HUES64 (cell line): ENCODE measurements around the gene ARL5C.
"Not testable (repeated sequence)": the region's sequence is repeated elsewhere in the genome, so short reads cannot be mapped to it uniquely, and the experiment has no call there.

Source experiments
- H3K27ac ChIP-seq: 2 replicates; pipeline ENCODE4 v1.7.0; 2013; ENCODE audit warnings: low read depth, low read length, inconsistent platforms
- H3K27me3 ChIP-seq: 2 replicates; pipeline ENCODE4 v1.6.1; 2013; ENCODE audit warnings: mild to moderate bottlenecking, low read length; ENCODE audit not compliant: insufficient read depth
- H3K36me3 ChIP-seq: 2 replicates; pipeline ENCODE4 v1.6.1; 2013; ENCODE audit warnings: mild to moderate bottlenecking, low read length; ENCODE audit not compliant: insufficient read depth
- H3K4me1 ChIP-seq: 2 replicates; pipeline ENCODE4 v1.6.1; 2013; ENCODE audit warnings: mild to moderate bottlenecking, low read length, moderate library complexity; ENCODE audit not compliant: insufficient read depth
- H3K4me3 ChIP-seq: 2 replicates; pipeline ENCODE4 v1.5.1; 2013; ENCODE audit warnings: mild to moderate bottlenecking, low read length, moderate library complexity
- H3K9ac ChIP-seq: 2 replicates; pipeline ENCODE4 v1.6.1; 2013; ENCODE audit warnings: mild to moderate bottlenecking, low read depth, low read length
- H3K9me3 ChIP-seq: 2 replicates; pipeline ENCODE4 v1.6.1; 2013; ENCODE audit warnings: low read depth, low read length; ENCODE audit not compliant: insufficient read depth
- WGBS: fragments of 150-250, 120-280 bp; methylation state at CpG from one replicate; pipeline ENCODE4 v1.1.7; 2013; ENCODE audit warnings: missing lambda C conversion rate; 5-methylcytosine and 5-hydroxymethylcytosine counted together

The ARL5C gene

GRCh38 chr17:39121919-39122318 lies 44.0 kb downstream of the ARL5C start:
- not testable (repeated sequence) for H3K9ac ChIP-seq, H3K9me3 ChIP-seq, H3K4me3 ChIP-seq, H3K27me3 ChIP-seq, H3K4me1 ChIP-seq, H3K27ac ChIP-seq, H3K36me3 ChIP-seq
- WGBS, result 84% methylated on average over 10 of the region's 10 CpGs

- Histone ChIP-seq H3K36me3 (no peaks in the 10 kb centered on the region), H3K9me3 (no peaks in the 10 kb centered on the region), H3K9ac (no peak overlapping the region), H3K4me3 (no peak overlapping the region), H3K27me3 (no peaks in the 10 kb centered on the region), H3K4me1 (no peaks in the 10 kb centered on the region), H3K27ac (no peak overlapping the region)
- 92% methylated on average over 4 of the region's 5 CpGs for WGBS
These were observed 47.1 kb downstream of the ARL5C start for GRCh38 chr17:39118674-39119419.

GRCh38 chr17:39116224-39116623 lies 49.7 kb downstream of the ARL5C start:
- Histone ChIP-seq H3K4me3 (no peak overlapping the region), H3K9me3 (no peaks in the 10 kb centered on the region), H3K27ac (no peak overlapping the region), H3K27me3 (no peaks in the 10 kb centered on the region), H3K36me3 (no peaks in the 10 kb centered on the region), H3K9ac (no peak overlapping the region), H3K4me1 (no peaks in the 10 kb centered on the region)
- 94% methylated on average over 3 of the region's 3 CpGs for WGBS

GRCh38 chr17:39115135-39115534 lies 50.8 kb downstream of the ARL5C start:
- no peak overlapping the region for H3K9ac ChIP-seq
- no peak overlapping the region for H3K4me3 ChIP-seq
- H3K27me3 ChIP-seq, result no peaks in the 10 kb centered on the region
- no peaks in the 10 kb centered on the region for H3K9me3 ChIP-seq
- H3K36me3 ChIP-seq, result no peaks in the 10 kb centered on the region
- WGBS, result 83% methylated on average over 5 of the region's 5 CpGs
- H3K4me1 ChIP-seq, result no peaks in the 10 kb centered on the region
- no peak overlapping the region for H3K27ac ChIP-seq

GRCh38 chr17:39114723-39115122 lies 51.2 kb downstream of the ARL5C start:
- Histone ChIP-seq H3K4me3 (no peak overlapping the region), H3K9ac (no peak overlapping the region), H3K4me1 (no peaks in the 10 kb centered on the region), H3K36me3 (no peaks in the 10 kb centered on the region), H3K9me3 (no peaks in the 10 kb centered on the region), H3K27me3 (no peaks in the 10 kb centered on the region), H3K27ac (no peak overlapping the region)
- 89% methylated on average over 14 of the region's 14 CpGs for WGBS

GRCh38 chr17:39113871-39114270 lies 52.1 kb downstream of the ARL5C start:
- 88% methylated on average over 2 of the region's 2 CpGs for WGBS
- H3K9me3 ChIP-seq, result no peaks in the 10 kb centered on the region
- no peaks in the 10 kb centered on the region for H3K4me1 ChIP-seq
- H3K27me3 ChIP-seq, result no peaks in the 10 kb centered on the region
- no peak overlapping the region for H3K27ac ChIP-seq
- H3K4me3 ChIP-seq, result no peak overlapping the region
- no peak overlapping the region for H3K9ac ChIP-seq
- H3K36me3 ChIP-seq, result no peaks in the 10 kb centered on the region

GRCh38 chr17:39110435-39111136 lies 55.4 kb downstream of the ARL5C start:
- Histone ChIP-seq H3K4me3 (no peak overlapping the region), H3K27me3 (no peaks in the 10 kb centered on the region), H3K4me1 (no peaks in the 10 kb centered on the region), H3K27ac (no peak overlapping the region), H3K9me3 (no peaks in the 10 kb centered on the region), H3K36me3 (no peaks in the 10 kb centered on the region), H3K9ac (no peak overlapping the region)
- 89% methylated on average over 19 of the region's 19 CpGs for WGBS

- H3K36me3 ChIP-seq, result no peaks in the 10 kb centered on the region
- H3K9ac ChIP-seq, result no peak overlapping the region
- no peaks in the 10 kb centered on the region for H3K4me1 ChIP-seq
- H3K9me3 ChIP-seq, result no peaks in the 10 kb centered on the region
- no peak overlapping the region for H3K4me3 ChIP-seq
- H3K27me3 ChIP-seq, result no peaks in the 10 kb centered on the region
- no peak overlapping the region for H3K27ac ChIP-seq
- 93% methylated on average over 23 of the region's 23 CpGs for WGBS
These were observed 57.2 kb downstream of the ARL5C start for GRCh38 chr17:39108461-39109375.

- Histone ChIP-seq H3K4me1 (no peaks in the 10 kb centered on the region), H3K36me3 (no peaks in the 10 kb centered on the region), H3K27me3 (no peaks in the 10 kb centered on the region), H3K9ac (no peak overlapping the region), H3K27ac (no peak overlapping the region), H3K4me3 (no peak overlapping the region), H3K9me3 (no peaks in the 10 kb centered on the region)
- WGBS, result 87% methylated on average over 8 of the region's 8 CpGs
These were observed 58.0 kb downstream of the ARL5C start for GRCh38 chr17:39107973-39108372.

GRCh38 chr17:39107155-39107554 lies 58.8 kb downstream of the ARL5C start:
- 90% methylated on average over 7 of the region's 7 CpGs for WGBS
- H3K27ac ChIP-seq, result no peak overlapping the region
- H3K27me3 ChIP-seq, result no peaks in the 10 kb centered on the region
- H3K4me1 ChIP-seq, result no peaks in the 10 kb centered on the region
- no peak overlapping the region for H3K4me3 ChIP-seq
- no peaks in the 10 kb centered on the region for H3K36me3 ChIP-seq
- H3K9me3 ChIP-seq, result no peaks in the 10 kb centered on the region
- no peak overlapping the region for H3K9ac ChIP-seq
